Memory B cell (primary cell): ENCODE data around the gene DCAKD.

Experiments used
- ATAC-seq: fragments of 150-1000 bp; cut with Tn5 transposase; 2 replicates; pipeline ENCODE4 v1.10.0; 2021; ENCODE audit warnings: low read depth, mild to moderate bottlenecking, moderate library complexity
- DNase-seq, 2 donors: peaks; one replicate each; pipeline ENCODE4 v3.0.0; 2022; ENCODE audit warnings: low spot score in 2 of 2
- H3K27ac Mint-ChIP-seq: one replicate; pipeline ENCODE4 v1.8.0; 2022; ENCODE audit warnings: mild to moderate bottlenecking, moderate library complexity, mixed read lengths
- H3K27me3 Mint-ChIP-seq: one replicate; pipeline ENCODE4 v1.8.0; 2022; ENCODE audit warnings: mixed read lengths
- H3K36me3 Mint-ChIP-seq: one replicate; pipeline ENCODE4 v1.8.0; 2022; ENCODE audit warnings: mild to moderate bottlenecking, mixed read lengths
- H3K4me1 Mint-ChIP-seq: one replicate; pipeline ENCODE4 v1.8.0; 2022; ENCODE audit warnings: mixed read lengths
- H3K4me3 Mint-ChIP-seq: one replicate; pipeline ENCODE4 v1.8.0; 2022; ENCODE audit warnings: mild to moderate bottlenecking, moderate library complexity, mixed read lengths
- H3K9me3 Mint-ChIP-seq: one replicate; pipeline ENCODE4 v1.8.0; 2022; ENCODE audit warnings: mixed read lengths

DCAKD gene

DNA sequence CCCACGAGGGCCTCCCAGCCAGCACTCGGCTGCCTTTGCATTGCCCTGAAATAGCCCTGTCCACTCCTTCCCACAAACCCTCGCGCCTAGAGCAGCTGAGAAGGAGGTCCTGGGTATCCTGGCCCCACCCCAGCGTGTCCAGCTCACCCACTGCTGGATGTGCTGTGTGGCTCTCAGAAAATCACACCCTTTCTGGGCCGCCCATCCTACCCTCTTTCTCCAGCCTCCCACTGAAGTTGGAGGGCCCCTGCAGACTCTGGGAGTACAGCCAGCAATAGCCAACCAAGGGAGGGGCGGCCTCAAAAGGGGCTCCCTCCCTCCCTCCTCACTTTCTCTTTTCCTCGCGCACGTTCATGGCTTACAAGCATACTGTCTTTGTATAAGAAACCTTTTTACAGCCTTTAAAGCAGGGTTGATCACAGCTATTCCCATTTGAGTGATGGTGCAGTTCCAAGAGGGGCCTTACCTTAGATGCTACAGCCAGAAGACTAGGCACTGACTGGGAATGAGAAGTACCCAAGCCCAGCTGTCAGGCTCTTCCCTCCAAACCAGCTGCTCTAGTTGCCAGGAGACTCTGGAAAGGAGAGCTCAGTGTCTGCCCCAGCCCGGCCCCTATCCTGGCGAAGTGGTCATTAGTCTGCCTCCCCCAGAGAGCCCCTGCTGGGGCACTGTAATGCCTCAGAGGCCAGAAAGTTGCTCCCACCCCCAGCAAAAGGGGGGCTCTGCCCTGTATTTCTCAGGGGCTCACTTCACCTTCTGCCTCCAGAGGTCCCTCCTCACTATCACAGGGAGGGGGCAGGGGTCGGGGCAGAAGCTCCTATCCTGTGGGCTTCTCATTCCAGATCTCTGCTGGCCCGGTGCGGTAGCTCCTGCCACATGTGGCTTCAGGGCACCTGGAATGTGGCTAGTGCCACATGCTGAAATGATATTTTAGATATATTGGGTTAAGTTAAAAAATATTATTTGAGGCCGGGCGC is 38.1 kb downstream of the DCAKD start:
- no peak overlapping the region for H3K4me3 Mint-ChIP-seq
- ATAC-seq (no peak), DNase-seq (no peak)
- H3K4me1 Mint-ChIP-seq = no peaks in the 10 kb centered on the region
- H3K27ac Mint-ChIP-seq = no peak overlapping the region
- H3K27me3 Mint-ChIP-seq = peaks cover 24% of the 10 kb centered on the region
- no peaks in the 10 kb centered on the region for H3K9me3 Mint-ChIP-seq
- H3K36me3 Mint-ChIP-seq = no peaks in the 10 kb centered on the region

DNA sequence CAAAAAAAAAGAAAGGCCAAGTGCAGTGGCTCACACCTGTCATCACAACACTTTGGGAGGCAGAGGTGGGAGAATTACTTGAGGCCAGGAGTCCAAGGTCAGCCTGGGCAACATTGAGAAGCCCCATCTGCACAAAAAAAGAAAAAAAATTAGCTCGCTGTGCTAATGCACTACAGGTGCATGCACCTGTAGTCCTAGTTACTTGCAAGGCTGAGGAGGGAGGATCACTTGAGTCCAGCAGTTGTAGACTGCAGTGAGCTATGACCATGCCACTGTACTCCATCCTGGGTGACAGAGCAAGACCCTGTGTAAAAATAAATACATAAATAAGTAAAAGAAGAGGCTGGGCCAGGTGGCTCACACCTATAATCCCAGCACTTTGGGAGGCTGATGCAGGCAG is 39.7 kb downstream of the DCAKD start:
- peaks cover 27% of the 10 kb centered on the region for H3K27me3 Mint-ChIP-seq
- no peak for DNase-seq

DNA sequence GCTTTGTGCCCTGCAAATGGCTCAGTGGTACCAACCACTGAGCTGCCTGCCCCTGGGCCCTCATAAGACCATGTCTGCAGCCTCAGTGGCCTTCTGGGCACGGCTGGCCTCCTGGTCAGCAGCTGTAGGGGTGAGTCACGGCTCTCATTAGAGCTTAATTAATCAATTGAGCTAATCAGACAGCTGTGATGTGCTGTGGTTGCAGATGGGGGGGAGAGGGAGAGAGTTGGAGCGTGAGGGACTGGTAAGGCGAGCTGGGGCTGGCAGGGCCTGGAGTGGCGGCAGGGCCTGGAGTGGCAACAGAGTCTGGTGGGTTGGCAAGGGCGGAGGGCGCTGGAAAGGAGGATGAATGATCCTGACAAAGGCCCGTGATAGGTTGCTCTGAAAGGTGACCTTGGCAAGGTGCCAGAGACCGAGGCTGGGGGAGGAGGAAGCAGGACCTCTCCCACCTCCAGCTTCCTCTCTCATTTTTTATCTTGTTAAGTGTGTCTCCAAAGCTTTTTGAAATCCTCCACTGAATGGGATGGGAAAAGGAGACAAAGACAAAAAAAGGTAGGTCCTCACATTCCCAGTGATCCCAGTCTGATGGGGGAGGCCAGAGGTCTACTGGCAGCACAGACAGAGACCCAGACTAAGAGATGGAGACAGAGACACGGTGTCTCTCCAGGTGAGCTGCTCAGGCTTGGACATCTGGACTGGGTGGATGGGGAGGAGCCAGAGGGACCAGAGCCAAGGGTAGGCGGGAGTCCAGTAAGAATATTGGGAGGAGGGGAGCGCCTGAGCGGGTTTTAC is 41.6 kb downstream of the DCAKD start:
- no peak overlapping the region for H3K27ac Mint-ChIP-seq

More for the DNA sequence above, 39.7 kb downstream of the DCAKD start:
- Mint-ChIP-seq H3K36me3 (peaks cover 3% of the 10 kb centered on the region), H3K27ac (no peak overlapping the region), H3K4me3 (no peak overlapping the region), H3K4me1 (peaks cover 6% of the 10 kb centered on the region), H3K9me3 (no peaks in the 10 kb centered on the region)
- ATAC-seq = no peak

DNA sequence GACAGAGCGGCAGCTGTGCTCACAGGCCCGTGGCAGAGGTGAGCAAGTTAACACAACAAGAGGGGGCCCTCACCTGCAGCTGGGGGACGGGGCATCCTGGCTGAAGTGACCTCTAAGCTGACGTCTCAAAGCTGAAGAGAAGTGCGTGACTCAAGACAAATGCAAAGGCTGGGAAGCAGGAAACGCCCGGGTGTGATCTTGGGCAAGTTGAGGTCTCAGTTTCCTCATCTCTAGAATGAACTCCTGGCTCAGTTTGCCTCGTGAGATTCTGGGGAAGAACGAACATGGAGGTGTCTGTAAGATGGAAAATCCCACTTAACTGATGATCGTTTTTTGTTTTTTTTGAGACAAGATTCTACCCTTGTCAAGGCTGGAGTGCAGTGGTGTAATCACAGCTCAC is 43.2 kb downstream of the DCAKD start:
- Mint-ChIP-seq H3K4me1 (peaks cover 6% of the 10 kb centered on the region), H3K27ac (no peak overlapping the region), H3K9me3 (no peaks in the 10 kb centered on the region), H3K4me3 (no peak overlapping the region), H3K27me3 (peaks cover 29% of the 10 kb centered on the region), H3K36me3 (peaks cover 3% of the 10 kb centered on the region)
- DNase-seq (no peak), ATAC-seq (no peak)

More for the DNA sequence above, 41.6 kb downstream of the DCAKD start:
- DNase-seq (no peak), ATAC-seq (no peak)
- Mint-ChIP-seq H3K9me3 (no peaks in the 10 kb centered on the region), H3K4me3 (no peak overlapping the region), H3K27me3 (peaks cover 23% of the 10 kb centered on the region), H3K4me1 (peaks cover 6% of the 10 kb centered on the region), H3K36me3 (peaks cover 3% of the 10 kb centered on the region)

DNA sequence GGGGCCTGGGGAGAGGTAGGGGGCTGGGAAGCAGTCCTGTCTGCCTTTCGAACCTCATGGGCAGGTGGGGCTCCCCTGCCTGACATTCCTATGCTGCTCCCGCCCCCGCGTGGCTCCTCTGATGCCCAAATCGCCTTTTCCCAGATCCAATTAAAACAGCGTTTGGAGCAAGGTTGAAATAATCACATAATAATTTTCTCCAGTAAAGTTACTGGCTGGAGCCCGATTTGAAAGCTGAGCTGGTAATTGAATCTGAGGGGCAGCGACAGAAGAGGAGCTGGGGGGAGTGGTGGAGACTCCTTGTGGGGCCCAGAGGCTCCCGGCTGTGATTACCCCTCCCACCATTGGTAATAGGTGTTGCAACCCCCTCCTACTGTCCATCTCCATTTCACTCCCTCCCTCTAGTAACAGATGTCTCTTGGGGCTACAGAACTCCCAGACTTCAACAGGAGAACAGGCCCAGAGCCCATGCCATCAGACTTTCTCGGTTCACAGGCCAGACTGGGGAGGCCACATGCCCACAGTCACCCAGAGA is 44.4 kb downstream of the DCAKD start:
- DNase-seq = no peak
- Mint-ChIP-seq H3K9me3 (no peaks in the 10 kb centered on the region), H3K27me3 (peaks cover 32% of the 10 kb centered on the region), H3K36me3 (peaks cover 3% of the 10 kb centered on the region), H3K4me3 (no peak overlapping the region), H3K4me1 (peaks cover 6% of the 10 kb centered on the region), H3K27ac (no peak overlapping the region)
- no peak for ATAC-seq

DNA sequence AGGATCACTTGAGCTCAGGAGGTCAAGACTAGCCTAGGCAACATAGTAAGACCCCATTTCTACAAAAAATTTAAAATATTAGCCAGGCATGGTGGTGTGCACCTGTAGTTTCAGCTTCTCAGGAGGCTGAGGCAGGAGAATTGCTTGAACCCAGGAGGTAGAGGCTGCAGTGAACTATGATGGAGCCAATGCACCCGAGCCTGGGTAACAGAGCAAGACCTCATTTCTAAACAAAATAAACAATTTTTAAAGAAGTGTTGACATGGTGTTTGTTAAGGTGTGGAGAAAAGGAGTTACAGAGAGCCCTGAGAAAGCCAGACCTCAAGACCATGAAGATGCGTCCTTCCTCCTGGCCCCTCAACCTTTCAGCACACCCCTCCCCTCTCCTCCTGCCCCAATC is 45.7 kb downstream of the DCAKD start:
- Mint-ChIP-seq H3K4me1 (peaks cover 6% of the 10 kb centered on the region), H3K36me3 (peaks cover 3% of the 10 kb centered on the region), H3K27me3 (peaks cover 33% of the 10 kb centered on the region), H3K27ac (no peak overlapping the region), H3K4me3 (no peak overlapping the region), H3K9me3 (no peaks in the 10 kb centered on the region)
- DNase-seq (no peak), ATAC-seq (no peak)

DNA sequence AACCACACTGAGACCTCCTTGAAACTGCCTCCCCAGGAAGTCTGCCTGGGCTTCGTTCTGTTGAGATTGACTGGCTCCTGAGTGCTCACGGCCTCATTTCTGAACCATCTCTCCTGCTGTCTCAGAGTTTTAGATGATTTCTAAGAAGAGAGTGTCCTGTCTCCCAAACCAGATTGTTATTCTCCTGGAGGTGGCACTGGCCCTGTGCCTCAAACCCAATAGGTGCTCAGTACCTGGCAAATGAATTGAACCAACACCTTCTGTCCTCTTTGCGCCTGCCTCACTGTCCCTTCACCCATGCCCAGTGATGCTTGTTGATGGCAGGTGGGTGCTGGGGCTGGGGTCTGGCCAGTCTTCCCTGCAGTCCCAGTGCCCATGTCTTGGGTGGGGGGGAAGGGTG is 47.0 kb downstream of the DCAKD start:
- H3K27me3 Mint-ChIP-seq = peaks cover 26% of the 10 kb centered on the region
- H3K4me1 Mint-ChIP-seq = peaks cover 6% of the 10 kb centered on the region
- H3K27ac Mint-ChIP-seq = no peak overlapping the region

DNA sequence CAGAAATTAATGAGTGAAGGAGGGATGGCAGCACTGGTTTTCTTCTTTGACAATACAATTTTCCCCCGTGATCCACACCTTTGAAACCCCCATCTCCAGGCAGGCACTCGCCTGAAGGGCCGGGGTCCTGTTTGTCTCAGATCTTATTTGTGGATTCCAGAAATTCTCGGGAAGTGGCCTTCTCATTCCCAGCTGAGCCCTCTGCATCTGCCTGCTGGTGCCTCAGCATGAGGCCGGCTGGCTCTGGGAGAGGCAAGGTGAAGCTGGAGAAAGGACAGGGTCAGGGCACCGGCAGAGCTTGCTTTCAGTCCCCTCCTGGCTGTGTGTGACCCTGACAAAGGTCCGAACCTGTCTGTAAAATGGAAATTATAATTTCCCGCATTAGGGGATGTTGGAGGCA is 47.6 kb downstream of the DCAKD start:
- Mint-ChIP-seq H3K27ac (no peak overlapping the region), H3K36me3 (peaks cover 3% of the 10 kb centered on the region), H3K27me3 (peaks cover 26% of the 10 kb centered on the region), H3K4me3 (no peak overlapping the region), H3K9me3 (peaks cover 5% of the 10 kb centered on the region), H3K4me1 (peaks cover 6% of the 10 kb centered on the region)
- DNase-seq (no peak), ATAC-seq (no peak)

More for the DNA sequence above, 47.0 kb downstream of the DCAKD start:
- DNase-seq (no peak), ATAC-seq (no peak)
- peaks cover 3% of the 10 kb centered on the region for H3K9me3 Mint-ChIP-seq
- H3K4me3 Mint-ChIP-seq = no peak overlapping the region
- peaks cover 3% of the 10 kb centered on the region for H3K36me3 Mint-ChIP-seq

DNA sequence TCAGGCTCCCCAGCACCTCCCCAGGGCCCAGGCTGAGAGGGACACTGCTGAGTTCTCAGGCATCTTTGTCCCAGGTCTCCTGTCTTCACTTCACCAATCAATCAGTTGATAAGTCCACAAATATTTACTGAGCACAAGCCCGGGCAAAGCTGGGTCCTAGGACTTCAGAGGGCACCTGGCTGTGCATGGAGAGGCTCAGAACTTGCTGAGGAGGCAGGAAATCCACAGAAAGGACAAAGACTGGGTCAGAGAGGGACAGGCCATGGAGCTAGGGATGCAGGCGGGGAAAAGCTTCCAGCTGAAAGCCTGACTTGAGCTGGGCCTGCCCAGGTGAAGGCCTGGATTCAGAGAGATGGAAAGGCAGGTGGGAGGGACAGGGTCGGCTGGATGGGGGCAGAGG is 50.1 kb downstream of the DCAKD start:
- Mint-ChIP-seq H3K9me3 (peaks cover 7% of the 10 kb centered on the region), H3K27me3 (peaks cover 20% of the 10 kb centered on the region), H3K4me3 (no peak overlapping the region), H3K36me3 (no peaks in the 10 kb centered on the region), H3K4me1 (no peaks in the 10 kb centered on the region), H3K27ac (no peak overlapping the region)
- ATAC-seq = no peak
- no peak for DNase-seq

DNA sequence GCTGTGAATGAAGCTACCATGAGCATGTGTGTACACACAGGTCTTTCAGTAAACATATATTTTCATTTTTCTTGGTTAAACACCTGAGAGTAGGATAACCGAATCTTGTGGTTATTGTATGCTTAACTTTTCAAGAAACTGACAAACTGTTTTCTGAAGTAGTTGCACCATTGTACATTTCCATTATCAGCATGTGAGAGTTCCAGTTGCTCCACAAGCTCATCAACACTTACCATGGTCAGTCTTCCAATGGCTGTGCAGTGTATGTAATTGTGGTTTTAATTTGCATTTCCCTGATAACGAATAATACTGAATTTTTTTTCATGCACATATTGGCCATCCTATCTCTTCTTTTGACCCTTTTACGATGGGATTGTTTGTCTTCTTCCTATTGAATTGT is 52.0 kb downstream of the DCAKD start:
- ATAC-seq (no peak), DNase-seq (no peak)
- H3K27ac Mint-ChIP-seq = no peak overlapping the region
- peaks cover 26% of the 10 kb centered on the region for H3K27me3 Mint-ChIP-seq
- H3K4me1 Mint-ChIP-seq = peaks cover 6% of the 10 kb centered on the region
- H3K36me3 Mint-ChIP-seq = no peaks in the 10 kb centered on the region
- H3K9me3 Mint-ChIP-seq = peaks cover 7% of the 10 kb centered on the region
- H3K4me3 Mint-ChIP-seq = no peak overlapping the region

DNA sequence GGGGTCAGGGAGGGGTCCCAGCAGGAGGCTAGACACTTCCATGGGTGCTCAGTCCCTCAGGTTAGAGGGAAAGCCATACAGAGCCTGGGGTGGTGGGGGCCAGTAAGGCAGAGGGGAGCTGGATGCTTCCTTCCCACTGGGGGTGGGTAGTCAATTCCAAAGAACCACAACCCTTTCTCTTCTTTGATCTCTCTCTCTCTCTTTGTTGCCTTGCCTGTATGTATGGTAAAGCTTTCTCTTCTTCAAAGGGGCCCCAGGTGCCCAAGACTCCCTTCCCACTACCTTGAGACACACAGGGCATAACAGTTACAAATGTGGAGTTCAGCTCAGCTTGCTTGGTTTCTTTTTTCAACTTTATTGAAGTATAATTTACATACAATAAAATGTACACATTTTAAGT is 52.8 kb downstream of the DCAKD start:
- Mint-ChIP-seq H3K36me3 (no peaks in the 10 kb centered on the region), H3K4me3 (no peak overlapping the region), H3K27me3 (peaks cover 29% of the 10 kb centered on the region), H3K9me3 (peaks cover 7% of the 10 kb centered on the region), H3K4me1 (peaks cover 8% of the 10 kb centered on the region), H3K27ac (no peak overlapping the region)
- DNase-seq (no peak), ATAC-seq (no peak)

DNA sequence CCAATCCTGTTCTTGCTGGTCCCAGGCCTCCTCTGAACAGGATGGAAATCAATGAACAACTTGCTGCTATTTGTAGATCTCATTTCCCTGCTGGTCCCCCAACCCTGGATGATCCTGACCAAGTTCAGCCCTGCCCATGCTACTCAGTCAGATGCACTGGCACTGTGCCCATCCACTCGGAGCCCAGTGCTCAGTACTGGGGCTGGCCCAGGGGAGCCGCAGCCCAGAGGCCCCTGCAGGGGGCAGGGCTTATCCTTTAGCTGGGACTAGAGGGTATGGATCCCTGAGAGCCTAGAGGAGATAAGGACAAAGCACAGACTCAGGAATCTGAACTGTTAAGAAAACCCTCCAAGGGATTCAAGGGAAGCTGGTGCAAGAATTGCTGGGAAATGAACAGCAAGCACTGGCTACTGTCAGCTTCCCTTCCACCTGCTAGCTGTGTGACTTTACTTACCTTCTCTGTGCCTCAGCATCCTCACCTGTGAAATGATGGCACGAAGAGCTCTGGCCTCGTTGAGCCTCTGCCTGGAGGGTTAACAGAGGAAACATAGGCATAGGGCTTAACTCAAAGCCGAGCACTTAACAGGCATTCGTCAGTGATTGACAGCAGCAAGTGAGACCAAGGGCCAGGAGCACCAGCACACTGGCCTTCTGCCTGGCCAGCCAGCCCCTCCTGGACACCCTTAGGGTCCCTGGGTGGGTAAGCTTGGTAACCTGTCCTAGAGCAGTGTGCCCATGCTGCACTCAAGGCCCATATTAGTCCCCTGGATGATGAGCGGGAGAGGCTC is 53.5 kb downstream of the DCAKD start:
- no peak for ATAC-seq
- Mint-ChIP-seq H3K36me3 (no peaks in the 10 kb centered on the region), H3K4me3 (no peak overlapping the region), H3K27me3 (peaks cover 29% of the 10 kb centered on the region), H3K4me1 (peaks cover 8% of the 10 kb centered on the region), H3K27ac (no peak overlapping the region), H3K9me3 (peaks cover 7% of the 10 kb centered on the region)
- DNase-seq = no peak

DNA sequence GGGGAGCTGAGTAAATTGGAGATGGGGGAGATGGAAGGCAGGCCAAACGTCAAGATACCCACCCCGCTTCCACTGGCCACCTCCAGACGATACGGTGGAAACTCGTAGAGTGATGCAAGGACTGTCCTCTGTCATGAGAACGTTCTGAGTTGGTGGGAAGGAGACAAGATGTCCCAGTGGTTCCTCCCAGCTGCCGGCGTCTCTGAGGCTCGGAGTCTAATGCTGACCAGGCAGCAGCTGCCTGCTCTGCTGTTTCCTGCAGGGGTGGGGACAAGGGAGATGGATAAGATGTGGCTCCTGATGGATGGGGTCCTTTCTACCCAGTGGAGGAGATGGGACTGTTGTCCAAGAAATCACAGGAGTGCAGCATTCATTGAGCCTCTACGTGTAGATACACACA is 55.1 kb downstream of the DCAKD start:
- ATAC-seq (no peak), DNase-seq (no peak)
- H3K36me3 Mint-ChIP-seq = no peaks in the 10 kb centered on the region
- no peak overlapping the region for H3K27ac Mint-ChIP-seq
- peaks cover 7% of the 10 kb centered on the region for H3K9me3 Mint-ChIP-seq
- peaks cover 35% of the 10 kb centered on the region for H3K27me3 Mint-ChIP-seq
- H3K4me1 Mint-ChIP-seq = peaks cover 8% of the 10 kb centered on the region
- no peak overlapping the region for H3K4me3 Mint-ChIP-seq
